Colonic mucosa (tissue), 4 donors: Measurements from ENCODE around the gene WBP2. TPM values are rescaled to one million over a fixed set of nuclear protein-coding genes. Genes with fewer than 3 reads are reported as not detected.

Source experiments
- DNase-seq: peaks from one replicate; pipeline ENCODE4 v3.0.0-alpha.2; 2020
- H3K27ac ChIP-seq: fragments of 200-600 bp; one replicate; pipeline ENCODE4 v1.8.0; 2021
- H3K27me3 ChIP-seq: fragments of 200-600 bp; one replicate; pipeline ENCODE4 v1.8.0; 2021
- H3K36me3 ChIP-seq: fragments of 200-600 bp; one replicate; pipeline ENCODE4 v1.8.0; 2021
- H3K4me1 ChIP-seq: fragments of 200-600 bp; one replicate; pipeline ENCODE4 v1.8.0; 2021; ENCODE audit warnings: mild to moderate bottlenecking
- H3K4me3 ChIP-seq: fragments of 200-600 bp; one replicate; pipeline ENCODE4 v1.8.0; 2021
- H3K9ac ChIP-seq, 2 donors: one replicate each; pipeline ENCODE4 v1.7.0; 2013; ENCODE audit warnings: control low read depth in 2 of 2, low read depth in 2 of 2, low read length in 2 of 2
- H3K9me3 ChIP-seq: fragments of 200-600 bp; one replicate; pipeline ENCODE4 v1.8.0; 2021
- CTCF ChIP-seq: fragments of 200-600 bp; IDR thresholded peaks from one replicate; pipeline ENCODE4 v1.8.0; 2022; ENCODE audit warnings: antibody characterized with exemption, mild to moderate bottlenecking
- intact Hi-C: fragments of 100-400 bp; cut with DNase I; formaldehyde crosslinking; loops from one replicate; pipeline ENCODE4 v1.14.1; 2022
- total RNA-seq, 2 donors: library from RNA; stranded (reverse); fragmentation: NEBNext Ultra II Directional in 1 of 2; extraction: Animal tissue kit (Norgen Biotek cat#: 25700) in 1 of 2; gene quantifications; one replicate each; pipeline ENCODE4 v1.2.1, GENCODE V29; 2021
- donor health status: healthy.
- donor health status: DM: no; HTN: no; CAD: no.
- donor health status: DM: no; HTN: no; CAD: no.

Gene WBP2
- total RNA-seq, 2 donors from 2014 or later: 69.8 to 102 TPM

- peak overlapping the region; percentile 33 for H3K27ac ChIP-seq
- TF ChIP-seq CTCF: peak; percentile 52
- intact Hi-C loops: no loop called here
- H3K9ac ChIP-seq: peak overlapping the region in 1 of 2 donors; percentile 71
- no peaks in the 10 kb centered on the region for H3K36me3 ChIP-seq
- no peaks in the 10 kb centered on the region for H3K27me3 ChIP-seq
- H3K4me1 ChIP-seq: peaks cover 4% of the 10 kb centered on the region
- no peaks in the 10 kb centered on the region for H3K9me3 ChIP-seq
- DNase-seq: peak; percentile 64
- peak overlapping the region; percentile 4 for H3K4me3 ChIP-seq
Observed at GRCh38 chr17:75830164-75831031, 24.7 kb downstream of the WBP2 start.

GRCh38 chr17:75829747-75830146, 25.4 kb downstream of the WBP2 start:
- H3K4me3 ChIP-seq: no peak overlapping the region
- no peak for TF ChIP-seq CTCF
- no peak overlapping the region for H3K27ac ChIP-seq
- no peaks in the 10 kb centered on the region for H3K9me3 ChIP-seq
- peak overlapping the region in 1 of 2 donors; percentile 71 for H3K9ac ChIP-seq
- intact Hi-C loops: no loop called here
- peaks cover 4% of the 10 kb centered on the region for H3K4me1 ChIP-seq
- H3K27me3 ChIP-seq: no peaks in the 10 kb centered on the region
- H3K36me3 ChIP-seq: no peaks in the 10 kb centered on the region
- no peak for DNase-seq

DNA sequence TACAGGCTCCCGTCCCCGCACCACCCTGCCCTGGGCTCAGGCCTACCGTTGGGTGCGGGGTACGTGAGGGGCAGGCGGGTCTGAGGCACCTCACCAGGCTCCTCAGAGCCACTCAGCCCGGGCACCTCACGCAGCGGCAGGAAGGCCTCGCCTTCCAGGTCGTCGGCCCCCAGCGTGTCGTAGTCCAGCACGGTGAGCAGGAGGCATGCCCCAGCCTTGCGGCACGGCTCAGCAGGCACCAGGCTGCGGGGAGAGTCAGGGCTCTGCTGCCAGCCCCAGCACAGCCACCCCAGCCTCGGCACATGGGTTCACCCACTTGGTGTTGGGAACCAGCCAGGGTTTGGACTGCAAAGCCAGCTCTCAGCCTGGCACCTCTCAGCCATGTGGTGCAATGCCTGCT, 26.4 kb downstream of the WBP2 start:
- Histone ChIP-seq H3K4me3 (no peak overlapping the region), H3K4me1 (peaks cover 4% of the 10 kb centered on the region), H3K27me3 (no peaks in the 10 kb centered on the region), H3K36me3 (no peaks in the 10 kb centered on the region), H3K27ac (no peak overlapping the region), H3K9me3 (no peaks in the 10 kb centered on the region), H3K9ac (no peak overlapping the region)
- no peak for TF ChIP-seq CTCF
- DNase-seq: no peak
- intact Hi-C loops: no loop called here

GRCh38 chr17:75828076-75828400, 27.1 kb downstream of the WBP2 start:
- peak overlapping the region in 1 of 2 donors; percentile 61 for H3K9ac ChIP-seq
- intact Hi-C loops: no loop called here

More at GRCh38 chr17:75828076-75828400, 27.1 kb downstream of the WBP2 start:
- no peak for TF ChIP-seq CTCF
- Histone ChIP-seq H3K27ac (peak overlapping the region; percentile 8), H3K27me3 (no peaks in the 10 kb centered on the region), H3K9me3 (no peaks in the 10 kb centered on the region), H3K4me1 (peaks cover 4% of the 10 kb centered on the region), H3K4me3 (peak overlapping the region; percentile 4), H3K36me3 (no peaks in the 10 kb centered on the region)
- no peak for DNase-seq
